Mesendoderm (in vitro differentiated cells): ENCODE data around the gene GFOD2.
A peak's percentile ranks its signal among the peaks of the same experiment; 100 is the strongest.

Experiments
- DNase-seq: peaks from one replicate; pipeline ENCODE4 v3.0.0; 2013
- H2AK5ac ChIP-seq: 2 replicates; pipeline ENCODE4 v1.6.1; 2013; ENCODE audit warnings: low read length, inconsistent platforms
- H2BK120ac ChIP-seq: 2 replicates; pipeline ENCODE4 v1.6.1; 2013; ENCODE audit warnings: low read depth, mild to moderate bottlenecking, low read length, moderate library complexity, mixed read lengths
- H2BK15ac ChIP-seq: replicated peaks from 2 replicates; pipeline ENCODE4 v1.6.1; 2013; ENCODE audit warnings: low read depth, mild to moderate bottlenecking, moderate library complexity
- H2BK5ac ChIP-seq: 2 replicates; pipeline ENCODE4 v1.6.1; 2013; ENCODE audit warnings: low read length, inconsistent platforms
- H3K18ac ChIP-seq: 2 replicates; pipeline ENCODE4 v1.6.1; 2013; ENCODE audit warnings: mild to moderate bottlenecking, low read length, mixed read lengths
- H3K23ac ChIP-seq: one replicate; pipeline ENCODE4 v1.6.1; 2013; ENCODE audit warnings: low read length
- H3K27ac ChIP-seq: 2 replicates; pipeline ENCODE4 v1.5.1; 2013; ENCODE audit warnings: low read depth, mild to moderate bottlenecking, inconsistent platforms, low read length, moderate library complexity
- H3K27me3 ChIP-seq: 2 replicates; pipeline ENCODE4 v1.6.1; 2013; ENCODE audit warnings: low read length, control low read depth, mild to moderate bottlenecking, inconsistent platforms; ENCODE audit not compliant: insufficient read depth, poor library complexity
- H3K36me3 ChIP-seq: 2 replicates; pipeline ENCODE4 v1.6.1; 2013; ENCODE audit warnings: low read length, inconsistent platforms; ENCODE audit not compliant: control insufficient read depth, insufficient read depth
- H3K4ac ChIP-seq: one replicate; pipeline ENCODE4 v1.6.1; 2013; ENCODE audit warnings: low read depth, mild to moderate bottlenecking, low read length, moderate library complexity
- H3K4me1 ChIP-seq: 2 replicates; pipeline ENCODE4 v1.6.1; 2013; ENCODE audit warnings: low read depth, low read length, inconsistent platforms; ENCODE audit not compliant: control insufficient read depth
- H3K4me2 ChIP-seq: 2 replicates; pipeline ENCODE4 v1.6.1; 2013; ENCODE audit warnings: low read length
- H3K4me3 ChIP-seq: 2 replicates; pipeline ENCODE4 v1.5.1; 2013; ENCODE audit warnings: mild to moderate bottlenecking, low read length
- H3K56ac ChIP-seq: one replicate; pipeline ENCODE4 v1.6.1; 2013; ENCODE audit warnings: low read length
- H3K79me1 ChIP-seq: 2 replicates; pipeline ENCODE4 v1.6.1; 2013; ENCODE audit warnings: low read length, inconsistent platforms
- H3K79me2 ChIP-seq: 2 replicates; pipeline ENCODE4 v1.6.1; 2013; ENCODE audit warnings: mild to moderate bottlenecking, low read length; ENCODE audit not compliant: control insufficient read depth, insufficient read depth
- H3K9ac ChIP-seq: 2 replicates; pipeline ENCODE4 v1.6.1; 2013; ENCODE audit warnings: low read length, inconsistent platforms
- H4K5ac ChIP-seq: one replicate; pipeline ENCODE4 v1.6.1; 2013; ENCODE audit warnings: low read length
- H4K8ac ChIP-seq: one replicate; pipeline ENCODE4 v1.6.1; 2013; ENCODE audit warnings: low read depth, mild to moderate bottlenecking, control low read depth, low read length, moderate library complexity
- WGBS: extraction: QIAGEN DNeasy Blood & Tissue Kit; methylation state at CpG from one replicate; pipeline ENCODE4 v1.1.7; 2013; ENCODE audit warnings: low lambda C conversion rate, missing lambda C conversion rate; ENCODE audit not compliant: insufficient coverage; ENCODE audit errors: extremely low coverage; 5-methylcytosine and 5-hydroxymethylcytosine counted together

GFOD2 gene

DNA sequence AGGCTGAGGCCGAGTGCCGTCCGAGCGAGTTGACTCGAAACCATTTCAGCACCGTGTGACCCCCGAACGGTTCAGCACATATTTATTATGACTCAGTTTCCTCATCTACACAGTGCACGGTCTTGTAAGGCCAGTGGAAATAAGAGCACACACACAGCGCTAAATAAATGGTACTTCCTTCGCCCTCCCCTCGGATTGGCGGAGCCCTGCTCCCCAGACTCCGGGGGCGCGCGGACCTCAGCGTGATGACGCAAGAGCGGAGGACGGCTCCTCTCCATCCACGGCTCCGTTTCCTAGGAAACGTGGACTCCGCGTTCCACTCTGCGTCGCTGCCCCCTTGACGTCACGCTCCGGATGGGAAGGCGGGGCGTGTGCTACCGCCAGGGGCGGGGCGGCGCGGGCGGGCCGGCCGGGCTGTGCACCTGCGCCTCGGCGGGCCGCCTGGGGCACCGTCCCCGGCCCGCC, 58.5 kb downstream of the GFOD2 start, which contains the start of gene PARD6A:
TSS of gene PARD6A (plus strand) at position 397 of the 465 bp plus-strand sequence. CDS start 79 bp downstream, outside the sequence.
- WGBS = no CpG with 5 or more reads among the region's 48 CpGs

DNA sequence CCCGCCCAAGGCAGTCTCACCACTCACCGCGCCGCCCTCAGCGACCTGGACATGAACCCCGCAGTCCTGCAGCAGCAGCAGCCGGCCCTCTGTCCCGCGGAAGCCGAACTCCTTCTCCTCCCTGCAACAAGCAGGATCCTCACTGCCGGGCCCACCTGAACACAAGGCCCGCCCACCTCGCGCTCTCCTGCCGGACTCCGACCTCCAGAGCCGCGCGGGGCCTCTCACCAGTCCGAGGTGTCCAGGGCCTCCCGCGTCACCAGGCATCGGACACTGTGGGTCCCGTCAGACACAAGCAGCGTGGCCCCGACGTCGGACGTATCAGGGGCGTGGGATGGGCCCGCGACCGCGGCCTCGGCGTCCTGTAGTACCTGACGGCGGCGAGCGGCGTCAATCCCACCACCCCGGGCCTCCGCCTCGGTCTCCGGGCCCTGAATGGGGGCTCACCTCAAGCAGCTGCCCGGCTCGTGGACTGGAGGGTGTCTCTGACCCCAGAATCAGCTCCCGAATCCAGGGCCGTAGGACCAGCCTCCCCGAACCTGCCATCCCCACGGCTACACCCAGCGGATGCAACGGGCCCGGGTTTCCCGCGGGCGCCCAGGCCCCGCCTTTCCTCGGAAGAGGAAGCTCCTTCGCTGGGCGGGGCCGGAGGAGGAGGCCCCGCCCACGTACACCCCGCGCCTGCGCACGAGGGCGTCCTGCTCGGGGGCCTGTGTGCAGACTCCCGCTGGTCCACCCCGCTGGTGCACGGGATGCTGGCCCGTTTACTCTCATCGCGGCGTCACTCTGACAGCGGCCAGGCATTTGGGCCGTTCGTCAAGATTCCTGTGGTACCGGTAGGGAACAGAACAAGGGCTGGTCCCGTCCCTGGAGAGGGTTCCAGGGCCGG, 59.2 kb downstream of the GFOD2 start, which contains the start of gene ACD:
TSS of gene ACD (minus strand) at position 586 of the 889 bp plus-strand sequence. CDS start at position 546, 40 bp downstream.
- Histone ChIP-seq H3K4me1 (no peaks in the 10 kb centered on the region), H3K4me2 (peak within 1 kb of the TSS; percentile 100), H3K9ac (peak within 1 kb of the TSS; percentile 96), H4K5ac (no peak within 1 kb of the TSS), H3K27ac (peak within 1 kb of the TSS; percentile 3), H3K36me3 (no peaks in the 10 kb centered on the region), H2BK15ac (no peak within 1 kb of the TSS), H3K27me3 (no peaks in the 10 kb centered on the region), H3K79me1 (peaks cover 4% of the 10 kb centered on the region), H3K4ac (no peak within 1 kb of the TSS), H4K8ac (no peak within 1 kb of the TSS), H3K23ac (no peak within 1 kb of the TSS), H2BK120ac (no peak within 1 kb of the TSS), H3K79me2 (peaks cover 2% of the 10 kb centered on the region), H2AK5ac (no peak within 1 kb of the TSS), H3K18ac (no peak within 1 kb of the TSS), H2BK5ac (peak within 1 kb of the TSS; percentile 84), H3K56ac (peak within 1 kb of the TSS; percentile 96), H3K4me3 (peak within 1 kb of the TSS; percentile 95)
- no CpG with 5 or more reads among the region's 83 CpGs for WGBS
- peak; percentile 93 for DNase-seq

More for the DNA sequence above, 58.5 kb downstream of the GFOD2 start, which contains the start of gene PARD6A:
- Histone ChIP-seq H3K4me1 (peaks cover under 1% of the 10 kb centered on the region), H3K23ac (no peak within 1 kb of the TSS), H3K4ac (no peak within 1 kb of the TSS), H3K9ac (peak within 1 kb of the TSS; percentile 96), H3K36me3 (no peaks in the 10 kb centered on the region), H3K4me3 (peak within 1 kb of the TSS; percentile 95), H4K8ac (no peak within 1 kb of the TSS), H2AK5ac (no peak within 1 kb of the TSS), H2BK15ac (no peak within 1 kb of the TSS), H3K79me2 (peaks cover 2% of the 10 kb centered on the region), H3K18ac (no peak within 1 kb of the TSS), H3K4me2 (peak within 1 kb of the TSS; percentile 100), H3K27me3 (no peaks in the 10 kb centered on the region), H2BK5ac (peak within 1 kb of the TSS; percentile 84), H3K27ac (peak within 1 kb of the TSS; percentile 3), H3K79me1 (peaks cover 4% of the 10 kb centered on the region), H3K56ac (peak within 1 kb of the TSS; percentile 96), H4K5ac (no peak within 1 kb of the TSS), H2BK120ac (no peak within 1 kb of the TSS)
- DNase-seq = peak; percentile 98

DNA sequence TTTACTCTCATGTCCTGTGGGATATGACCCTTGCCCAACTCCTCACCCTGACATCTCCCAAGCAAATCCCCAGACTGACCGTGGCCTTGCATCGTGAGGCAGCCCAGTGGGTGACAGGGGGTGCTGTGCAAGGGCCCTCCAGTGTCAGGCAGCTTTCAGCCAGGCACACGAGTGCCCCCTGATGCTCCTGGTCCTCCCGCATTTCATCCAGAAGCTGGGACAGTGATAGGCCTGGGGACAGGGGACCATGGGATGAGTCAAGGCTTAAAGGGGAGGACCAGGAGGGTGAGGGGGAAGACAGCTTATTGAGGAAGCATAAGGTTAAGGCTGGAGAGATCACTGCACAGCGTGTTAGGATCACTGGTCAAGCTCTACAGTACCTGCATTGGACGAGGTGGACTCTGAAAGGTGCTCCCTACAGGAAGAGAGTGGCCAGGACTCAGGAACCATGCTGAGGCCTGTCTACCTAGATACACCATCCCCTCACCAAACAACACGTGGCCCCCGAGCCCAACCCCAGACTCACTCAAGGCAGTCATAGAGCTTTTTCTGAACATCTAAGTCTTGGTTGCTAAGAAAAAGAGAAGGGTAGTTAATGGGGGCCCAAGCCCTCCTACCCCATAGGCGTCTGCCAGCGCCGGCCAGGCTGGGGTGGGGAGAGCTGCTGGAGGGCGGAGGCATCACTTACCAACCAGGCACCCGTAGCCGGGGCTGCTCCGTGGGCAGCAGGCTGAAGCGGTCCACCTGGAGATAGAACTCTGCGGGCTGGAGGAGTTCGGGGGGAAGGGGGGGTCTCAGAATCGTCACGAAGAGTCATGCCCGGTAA, 60.1 kb downstream of the GFOD2 start:
- H3K4ac ChIP-seq = no peak overlapping the region
- peak overlapping the region; percentile 86 for H3K4me2 ChIP-seq
- no peak overlapping the region for H3K18ac ChIP-seq
- no peaks in the 10 kb centered on the region for H3K36me3 ChIP-seq
- peak overlapping the region; percentile 96 for H3K56ac ChIP-seq
- H2BK120ac ChIP-seq = no peak overlapping the region
- peak overlapping the region; percentile 95 for H3K4me3 ChIP-seq
- peaks cover 2% of the 10 kb centered on the region for H3K79me2 ChIP-seq
- H3K23ac ChIP-seq = no peak overlapping the region
- H3K4me1 ChIP-seq = no peaks in the 10 kb centered on the region
- no peak overlapping the region for H2BK15ac ChIP-seq
- H4K5ac ChIP-seq = no peak overlapping the region
- H4K8ac ChIP-seq = no peak overlapping the region
- H2BK5ac ChIP-seq = no peak overlapping the region
- H3K27ac ChIP-seq = no peak overlapping the region
- H3K27me3 ChIP-seq = no peaks in the 10 kb centered on the region
- peaks cover 4% of the 10 kb centered on the region for H3K79me1 ChIP-seq
- WGBS = no CpG with 5 or more reads among the region's 21 CpGs
- no peak overlapping the region for H2AK5ac ChIP-seq
- DNase-seq = no peak
- peak overlapping the region; percentile 96 for H3K9ac ChIP-seq

DNA sequence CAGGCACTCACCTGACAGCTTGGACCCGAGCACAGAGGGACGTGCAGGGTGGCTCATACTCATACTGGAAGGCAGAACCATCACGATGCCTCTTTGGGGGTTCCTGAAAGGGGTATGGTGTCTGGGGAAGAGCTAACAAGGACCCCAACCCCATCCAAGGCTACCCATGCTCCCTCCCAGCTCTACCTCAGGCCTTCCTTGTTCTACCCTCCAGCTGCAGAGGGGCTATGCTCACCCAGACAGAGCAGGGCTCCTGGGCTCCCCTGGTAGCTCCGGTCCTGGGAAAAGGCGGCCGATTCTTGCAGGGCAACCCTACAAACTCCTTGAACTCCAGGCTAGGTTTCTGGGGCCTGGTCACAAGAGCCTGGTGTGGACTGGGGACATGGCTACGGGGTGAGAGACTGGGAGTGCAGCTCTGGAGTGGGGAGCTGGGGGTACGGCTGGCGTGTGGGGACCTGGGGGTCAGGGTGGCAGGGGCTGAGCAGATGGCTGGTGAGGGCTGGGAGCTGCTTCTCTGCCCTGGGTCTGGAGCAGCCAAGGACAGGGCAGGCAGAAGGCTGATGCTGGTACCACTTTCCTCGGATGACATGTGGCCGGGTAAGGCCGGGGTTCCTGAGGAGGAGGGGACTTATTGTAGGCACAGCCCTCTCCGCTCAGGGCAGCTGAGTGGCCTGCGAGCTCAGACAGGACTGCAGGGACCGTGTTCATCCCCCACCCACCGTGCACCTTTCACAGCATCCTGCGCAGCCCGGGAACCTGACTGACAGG, 61.2 kb downstream of the GFOD2 start:
- peaks cover 2% of the 10 kb centered on the region for H3K79me2 ChIP-seq
- no peak for DNase-seq
- H3K56ac ChIP-seq = no peak overlapping the region
- no peaks in the 10 kb centered on the region for H3K36me3 ChIP-seq
- H3K4me1 ChIP-seq = no peaks in the 10 kb centered on the region
- H4K8ac ChIP-seq = no peak overlapping the region
- H3K27ac ChIP-seq = no peak overlapping the region
- no peak overlapping the region for H2BK5ac ChIP-seq
- no peak overlapping the region for H3K23ac ChIP-seq
- peaks cover 4% of the 10 kb centered on the region for H3K79me1 ChIP-seq
- H2BK15ac ChIP-seq = no peak overlapping the region
- WGBS = no CpG with 5 or more reads among the region's 18 CpGs
- no peak overlapping the region for H3K4me3 ChIP-seq
- H4K5ac ChIP-seq = no peak overlapping the region
- H3K4ac ChIP-seq = no peak overlapping the region
- H3K9ac ChIP-seq = no peak overlapping the region
- no peak overlapping the region for H2AK5ac ChIP-seq
- H2BK120ac ChIP-seq = no peak overlapping the region
- no peak overlapping the region for H3K18ac ChIP-seq
- H3K4me2 ChIP-seq = no peak overlapping the region
- no peaks in the 10 kb centered on the region for H3K27me3 ChIP-seq

DNA sequence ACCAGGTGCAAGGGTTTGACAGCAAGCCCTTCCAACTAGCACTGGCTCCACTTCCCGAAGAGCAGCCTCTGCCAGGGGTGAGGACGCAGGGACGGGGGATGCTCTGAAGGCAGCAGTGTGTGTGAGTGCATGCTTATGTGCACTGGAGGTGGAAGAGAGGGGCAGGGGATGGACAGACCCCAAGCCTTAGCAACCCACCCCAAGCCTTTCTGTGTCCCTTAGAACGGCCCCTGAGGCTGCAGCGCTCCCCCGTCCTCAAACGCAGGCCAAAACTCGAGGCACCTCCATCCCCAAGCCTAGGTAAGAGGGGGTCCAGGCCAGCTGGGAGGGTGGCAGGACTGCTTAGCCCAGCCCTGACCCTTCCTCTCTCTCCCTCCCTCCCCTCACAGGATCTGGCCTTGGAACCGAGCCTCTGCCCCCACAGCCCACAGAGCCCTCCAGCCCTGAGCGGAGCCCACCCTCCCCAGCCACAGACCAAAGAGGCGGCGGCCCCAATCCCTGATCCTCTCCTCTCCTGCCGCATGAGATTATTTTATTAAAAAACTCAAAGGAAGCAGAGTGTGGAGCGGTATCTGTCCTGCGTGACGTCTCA, 62.0 kb downstream of the GFOD2 start:
- H3K4me3 ChIP-seq = no peak overlapping the region
- H3K4me2 ChIP-seq = no peak overlapping the region
- no peaks in the 10 kb centered on the region for H3K27me3 ChIP-seq

More for the DNA sequence above, 62.0 kb downstream of the GFOD2 start:
- H3K18ac ChIP-seq = no peak overlapping the region
- peaks cover 2% of the 10 kb centered on the region for H3K79me2 ChIP-seq
- H2AK5ac ChIP-seq = no peak overlapping the region
- no peak overlapping the region for H4K8ac ChIP-seq
- no peak overlapping the region for H4K5ac ChIP-seq
- no peak overlapping the region for H3K27ac ChIP-seq
- H2BK120ac ChIP-seq = no peak overlapping the region
- H3K9ac ChIP-seq = no peak overlapping the region
- no peak for DNase-seq
- peaks cover 4% of the 10 kb centered on the region for H3K79me1 ChIP-seq
- H3K4ac ChIP-seq = no peak overlapping the region
- H3K23ac ChIP-seq = no peak overlapping the region
- H2BK5ac ChIP-seq = no peak overlapping the region
- no peak overlapping the region for H2BK15ac ChIP-seq
- H3K4me1 ChIP-seq = no peaks in the 10 kb centered on the region
- no peak overlapping the region for H3K56ac ChIP-seq
- no CpG with 5 or more reads among the region's 16 CpGs for WGBS
- H3K36me3 ChIP-seq = no peaks in the 10 kb centered on the region
